HG03103 (cell line): ENCODE data around the gene FLRT3.

Experiments used
- ATAC-seq: cut with Tn5 transposase; IDR thresholded peaks from one replicate; pipeline ENCODE4 v1.9.1; 2021; ENCODE audit warnings: low read depth; ENCODE audit not compliant: unreplicated experiment

Gene FLRT3

DNA sequence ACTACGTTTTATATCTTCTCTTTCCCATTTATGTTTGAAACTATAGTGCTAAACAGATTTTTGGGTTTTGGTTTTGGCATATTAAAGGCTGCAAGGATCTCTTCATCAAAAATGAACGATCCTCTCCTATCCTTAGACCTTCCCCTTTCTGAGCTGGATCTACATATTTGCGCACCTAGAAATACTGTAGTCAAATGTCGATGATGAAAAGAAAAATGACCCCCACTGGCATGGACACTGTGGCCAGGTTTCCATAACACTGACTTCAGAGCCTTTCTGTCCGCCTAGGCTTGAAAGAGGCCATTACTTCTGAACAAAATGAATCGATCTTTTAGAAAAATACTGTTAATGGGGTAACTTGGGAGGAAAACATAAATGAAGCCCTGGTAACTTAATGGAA, 5.8 kb downstream of the FLRT3 start:
- ATAC-seq = no peak

DNA sequence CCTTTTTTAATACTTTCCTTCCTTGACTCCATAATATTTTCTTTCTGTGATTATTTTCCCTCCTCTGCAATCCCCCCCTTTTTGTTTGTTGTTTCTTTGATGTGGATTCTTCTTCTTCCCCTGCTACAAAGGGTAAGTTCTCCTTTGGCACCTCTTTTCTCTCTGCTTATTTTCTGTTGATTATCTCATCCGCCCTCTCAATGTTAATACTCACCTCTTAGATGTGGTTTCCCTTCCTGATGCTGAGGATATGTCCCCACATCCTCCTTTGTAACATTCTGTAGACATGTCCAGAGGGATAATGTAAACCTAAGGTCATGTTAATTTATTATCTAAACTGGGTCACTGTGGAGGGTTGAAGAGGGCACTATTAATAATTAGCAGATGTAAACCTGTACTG, 17.7 kb downstream of the FLRT3 start:
- ATAC-seq = no peak

DNA sequence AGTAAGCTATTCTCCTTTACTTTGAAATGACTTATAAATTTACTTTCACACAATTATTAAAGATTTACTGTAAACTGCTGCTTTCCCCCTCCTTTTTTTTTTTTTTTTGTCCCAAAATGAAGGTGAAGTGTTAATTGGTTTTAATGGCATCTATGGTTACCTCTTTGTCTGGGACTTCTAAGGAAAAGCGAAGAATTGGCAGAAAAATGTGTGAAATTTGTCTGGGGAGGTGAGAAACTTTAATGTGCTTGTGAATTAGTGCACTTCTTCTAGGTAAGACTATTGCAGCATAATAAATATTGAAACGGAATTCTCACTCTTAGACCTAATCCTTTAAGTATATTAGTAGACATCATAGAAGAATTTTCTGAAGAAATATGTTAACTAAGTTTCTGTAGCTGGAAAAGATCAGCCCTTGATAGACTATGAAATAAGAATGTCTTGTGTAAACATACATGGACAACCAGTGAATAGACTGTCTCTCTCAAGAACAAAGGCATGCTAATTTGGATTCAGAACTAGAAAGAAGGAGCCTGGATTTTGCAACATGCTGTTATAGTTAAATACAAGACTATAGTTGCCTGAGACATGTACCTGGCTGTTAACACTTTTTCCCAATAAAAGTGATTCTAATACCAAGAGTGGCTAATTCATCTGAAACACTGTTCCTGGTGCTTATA, 23.9 kb downstream of the FLRT3 start:
- ATAC-seq = no peak

DNA sequence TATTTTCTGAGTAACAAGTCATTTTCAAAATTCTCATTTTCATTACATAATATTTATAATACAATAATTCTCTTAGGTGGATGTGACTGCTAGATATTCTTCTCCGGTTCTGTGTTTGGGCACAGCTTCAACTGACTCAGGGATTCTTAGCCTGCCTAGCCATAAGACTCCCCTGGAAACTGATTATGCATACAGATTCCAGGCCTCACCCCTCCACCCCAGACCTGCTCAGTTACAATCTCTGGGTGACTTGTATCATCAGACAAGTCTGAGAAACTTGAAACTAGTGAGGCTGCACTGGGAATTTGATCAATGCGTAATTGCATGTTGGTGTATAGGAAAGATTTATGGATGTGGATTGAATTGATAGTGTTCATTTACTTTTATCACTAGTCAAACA, 25.4 kb downstream of the FLRT3 start:
- ATAC-seq = no peak

DNA sequence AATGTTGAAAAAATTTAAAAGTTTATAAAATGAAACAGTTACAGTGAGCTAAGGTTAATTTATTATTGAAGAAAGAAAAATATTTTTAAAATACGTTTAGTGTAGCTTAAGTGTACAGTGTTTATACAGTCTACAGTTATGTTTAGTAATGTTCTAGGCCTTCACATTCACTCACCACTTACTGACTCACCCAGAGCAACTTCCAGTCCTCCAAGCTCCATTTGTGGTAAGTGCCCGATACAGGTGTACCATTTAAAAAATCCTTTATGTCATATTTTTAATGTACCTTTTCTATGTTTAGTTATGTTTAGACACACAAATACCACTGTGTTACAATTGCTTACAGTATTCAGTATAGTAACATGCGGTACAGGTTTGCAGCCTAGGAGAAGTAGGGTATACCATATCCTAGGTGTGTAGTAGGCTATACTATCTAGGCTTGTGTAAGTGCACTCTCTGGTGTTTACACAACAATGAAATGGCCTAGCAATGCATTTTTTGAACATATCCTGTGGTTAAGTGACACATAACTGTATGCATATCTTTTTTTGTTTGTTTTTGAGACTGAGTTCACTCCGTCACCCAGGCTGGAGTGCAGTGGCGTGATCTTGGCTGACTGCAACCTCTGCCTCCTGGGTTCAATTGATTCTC, 26.3 kb downstream of the FLRT3 start:
- no peak for ATAC-seq

DNA sequence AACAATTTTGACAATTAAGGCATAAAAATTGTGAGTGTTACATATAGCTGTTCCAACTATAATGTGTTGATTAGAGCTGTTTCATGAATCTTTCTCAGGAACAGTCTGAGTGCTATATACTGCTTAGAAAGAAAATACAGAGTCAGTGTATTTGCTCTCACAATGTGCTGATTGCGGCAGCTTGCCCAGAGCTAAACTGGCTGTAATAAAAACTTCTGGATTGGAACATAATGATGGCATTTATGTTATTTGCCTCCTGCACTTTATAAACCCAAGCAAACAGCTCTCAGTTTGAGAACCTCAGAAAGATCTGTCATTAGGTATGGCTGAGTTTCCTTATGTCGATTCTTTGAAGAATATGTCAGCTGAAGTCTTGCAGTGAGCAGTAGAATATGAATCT, 29.5 kb downstream of the FLRT3 start:
- ATAC-seq = no peak

DNA sequence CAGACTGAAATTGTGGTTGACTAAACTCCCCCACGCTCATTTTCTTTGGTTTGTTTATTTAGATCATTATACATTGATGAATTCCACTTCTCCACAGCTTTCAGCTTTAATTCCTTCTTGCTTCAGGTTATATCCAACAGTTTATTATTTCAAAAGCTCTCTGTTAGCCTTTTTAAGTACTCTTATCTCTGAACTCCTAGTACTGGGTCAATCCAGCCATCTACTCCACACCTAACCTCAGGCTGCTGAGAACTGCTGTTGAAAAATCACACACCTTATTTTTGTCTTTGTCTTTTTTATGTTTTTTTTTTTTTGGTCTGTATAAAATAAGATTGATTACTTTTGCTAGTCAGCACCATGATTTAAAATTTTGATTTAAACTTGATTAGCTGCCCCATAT, 32.9 kb downstream of the FLRT3 start:
- no peak for ATAC-seq

DNA sequence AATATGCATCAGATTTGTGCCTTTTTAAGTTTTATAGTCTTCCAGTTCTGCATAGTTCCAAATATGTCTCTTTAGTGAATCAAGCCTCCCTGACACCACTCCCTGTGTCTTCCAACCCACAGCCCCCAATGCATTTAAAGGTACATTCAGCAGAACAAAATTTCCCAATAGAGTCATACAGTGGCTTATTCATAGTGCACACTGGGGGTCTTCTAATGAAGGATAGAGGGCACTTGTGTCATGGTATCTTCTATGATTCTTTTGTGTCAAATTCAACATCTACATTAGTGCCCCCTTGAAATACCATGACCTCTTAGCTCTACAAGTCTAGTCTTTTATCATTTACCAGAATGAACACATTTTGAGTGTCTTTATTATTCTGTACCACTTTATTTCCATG, 33.8 kb downstream of the FLRT3 start:
- no peak for ATAC-seq

DNA sequence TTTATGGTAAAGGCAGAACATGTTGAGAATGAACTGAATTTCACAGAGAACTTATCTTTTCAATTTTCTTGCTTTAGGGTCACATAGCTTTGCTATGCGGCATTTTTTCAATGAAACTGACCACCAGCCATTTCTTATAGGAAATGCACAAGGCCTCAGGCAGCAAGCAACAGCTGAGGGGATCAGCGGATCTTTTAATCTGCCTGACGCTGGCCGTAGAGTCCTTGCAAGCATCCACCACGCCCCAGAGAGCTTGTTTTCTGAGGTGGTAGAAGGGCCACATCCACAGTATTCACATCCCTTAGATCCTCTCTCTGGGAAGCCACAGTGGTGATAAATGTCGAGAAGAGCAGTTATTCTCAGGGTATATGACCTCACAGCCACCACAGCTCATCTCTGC, 34.3 kb downstream of the FLRT3 start:
- ATAC-seq = no peak

DNA sequence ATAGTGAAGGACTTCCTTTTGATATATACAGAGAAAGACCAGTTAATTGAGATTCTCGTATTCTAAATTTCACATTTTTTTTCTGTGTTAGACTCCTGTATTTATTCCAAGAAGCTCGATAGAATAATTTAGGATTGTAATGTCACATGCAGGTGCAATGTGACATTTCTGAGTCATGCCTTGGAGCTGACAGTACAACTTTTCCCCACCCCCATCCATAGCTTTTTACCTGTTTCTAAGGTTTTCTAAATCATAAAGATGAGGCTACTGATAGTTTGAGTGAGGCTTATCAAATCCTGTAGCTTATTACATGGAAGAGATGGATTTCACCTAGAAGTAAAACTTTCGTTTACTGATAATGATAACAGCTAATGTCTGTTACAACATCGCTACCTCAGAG, 37.6 kb downstream of the FLRT3 start:
- no peak for ATAC-seq

DNA sequence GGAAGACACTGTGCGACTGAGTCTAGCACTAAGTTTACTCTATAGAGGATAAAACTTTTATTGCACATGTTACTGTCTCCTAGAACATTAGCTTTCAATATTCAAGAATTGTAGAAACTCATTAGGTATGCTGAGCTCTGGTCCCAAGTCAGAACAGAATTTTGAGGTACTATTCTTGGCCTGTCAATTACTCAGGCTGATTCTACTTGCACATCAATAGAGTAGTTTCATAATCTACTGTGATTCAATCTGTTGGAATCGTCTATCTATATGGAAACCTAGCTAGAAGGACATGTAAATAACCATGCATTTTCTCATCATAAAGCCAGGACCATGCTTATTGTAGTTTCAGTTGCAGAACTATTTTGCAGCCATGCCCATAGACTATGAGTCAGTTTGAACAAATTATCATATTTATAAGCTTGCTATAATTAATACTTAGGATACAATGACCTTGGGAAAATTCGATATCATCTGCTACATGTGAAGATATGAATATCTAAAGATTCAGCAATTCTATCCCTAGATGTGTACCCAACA, 41.6 kb downstream of the FLRT3 start:
- ATAC-seq = no peak

DNA sequence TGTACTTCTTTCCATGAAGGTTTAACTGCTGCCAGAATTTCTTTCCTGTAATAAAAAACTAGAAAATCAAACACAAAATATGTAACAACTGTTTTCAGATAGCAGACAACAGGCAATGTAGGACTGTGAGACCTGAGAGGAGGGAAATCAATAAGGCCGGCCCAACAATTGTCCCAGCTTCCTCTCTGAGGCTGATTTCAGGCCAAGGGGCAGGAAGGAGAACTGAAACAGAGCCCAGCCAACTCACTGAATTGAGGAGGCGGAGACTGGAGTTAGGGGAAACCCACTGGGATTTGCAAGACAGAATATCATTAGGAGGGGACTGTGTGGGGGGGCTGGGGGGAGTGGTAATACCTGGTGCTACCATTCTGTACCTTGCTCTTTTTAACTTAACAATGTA, 42.2 kb downstream of the FLRT3 start:
- no peak for ATAC-seq

DNA sequence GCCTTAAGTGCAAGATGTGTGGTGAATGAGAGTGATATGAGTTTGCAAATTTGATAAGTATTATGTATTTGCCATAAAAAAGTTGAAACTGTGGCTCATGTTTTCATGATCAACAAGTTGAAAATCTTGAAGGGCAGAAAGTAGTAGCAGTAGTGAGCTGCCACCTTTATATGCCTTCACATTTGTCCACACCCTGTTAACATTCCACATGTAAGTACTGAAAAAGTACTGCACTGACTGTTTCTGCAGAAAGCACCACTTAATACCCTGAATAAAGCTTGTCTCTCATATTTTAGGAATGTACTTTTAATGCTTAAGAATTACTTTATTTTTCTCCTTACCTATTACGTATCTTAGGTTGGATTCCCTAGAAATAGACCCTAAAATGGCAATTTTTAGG, 45.9 kb downstream of the FLRT3 start:
- no peak for ATAC-seq

DNA sequence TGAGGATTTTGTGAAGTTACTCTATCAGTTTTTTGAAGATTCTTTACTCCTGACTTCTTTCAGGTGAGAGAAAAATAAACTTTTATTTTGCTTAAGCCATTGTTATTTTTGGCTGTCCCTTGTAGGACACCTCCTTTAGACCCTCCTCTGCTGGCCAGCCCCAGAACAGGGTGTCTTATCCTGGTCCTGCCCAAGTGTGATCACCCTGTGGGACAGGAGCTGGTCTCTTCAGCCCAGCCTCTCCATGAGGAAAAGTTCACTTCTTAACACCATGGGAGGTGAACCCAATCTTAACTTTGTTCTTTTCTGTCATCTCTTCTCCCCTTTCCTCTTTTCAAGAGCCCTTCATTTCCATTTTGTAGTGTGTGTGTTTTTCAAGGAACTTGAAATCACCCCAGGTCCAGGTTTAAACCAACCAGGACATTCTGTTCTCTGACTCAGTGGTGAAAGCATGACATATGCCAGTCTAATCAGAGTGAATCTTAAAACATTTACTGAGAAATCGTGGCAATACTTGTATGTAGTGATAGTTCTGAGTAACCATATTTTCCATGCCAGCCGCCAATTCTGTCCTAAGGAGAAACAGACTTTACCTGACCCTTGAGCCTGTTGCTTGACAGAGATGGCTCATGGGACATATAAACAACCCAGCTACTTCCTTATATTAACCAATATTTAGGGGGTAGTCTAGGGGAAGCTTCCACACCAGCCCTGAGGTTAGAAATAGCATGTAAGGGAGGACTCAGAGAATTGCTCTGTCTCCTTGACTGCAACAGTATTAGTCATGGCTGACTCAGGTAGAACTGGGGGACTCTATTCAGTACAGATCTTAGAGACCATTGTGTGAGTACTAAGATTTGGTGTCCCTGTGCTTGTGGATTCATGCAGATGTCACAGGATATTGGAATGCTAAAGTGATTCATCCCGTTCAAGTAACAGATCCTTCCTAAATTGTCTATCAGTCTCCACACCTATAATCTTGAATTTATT, 48.8 kb downstream of the FLRT3 start:
- no peak for ATAC-seq

DNA sequence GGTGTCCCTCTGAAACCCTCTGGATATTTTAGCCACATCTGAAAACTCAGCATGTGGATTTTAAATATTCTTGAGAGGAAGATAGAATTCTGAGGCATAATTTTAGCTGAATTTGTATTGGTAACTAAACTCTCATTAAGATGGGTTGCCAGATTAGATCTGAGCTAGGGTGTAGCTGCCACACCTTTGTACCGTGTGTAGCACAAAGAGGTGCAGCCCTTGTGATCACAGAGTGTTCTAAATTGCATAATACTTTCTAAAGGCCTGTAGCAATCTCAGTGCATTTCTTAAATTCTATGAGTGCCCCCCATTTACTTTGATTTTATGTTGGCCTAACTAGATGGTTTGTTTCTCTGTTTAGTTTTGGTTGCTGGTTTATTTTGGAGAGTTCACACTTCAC, 53.0 kb downstream of the FLRT3 start:
- ATAC-seq = no peak

DNA sequence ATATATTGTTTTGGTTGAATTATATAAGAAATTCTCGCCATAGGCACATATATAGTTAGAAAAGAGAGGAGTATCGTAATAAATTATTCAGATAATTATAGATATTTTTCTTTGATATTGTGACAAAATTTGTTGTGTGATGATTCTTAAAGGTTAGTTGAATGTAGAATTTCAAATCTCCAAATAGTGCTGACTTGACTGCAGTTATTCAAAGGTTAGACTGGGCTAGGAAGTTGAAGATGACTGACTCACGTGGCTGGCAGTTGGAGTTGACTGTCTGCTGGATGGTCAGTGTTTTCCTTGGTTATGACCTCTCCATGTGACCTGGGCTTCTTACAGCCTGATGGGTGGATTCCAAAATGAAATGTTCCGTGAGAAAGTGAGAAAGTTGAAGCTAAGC, 55.3 kb downstream of the FLRT3 start:
- no peak for ATAC-seq
